Natural killer cell (primary cell): ENCODE measurements around the gene DOP1A. TPM values are rescaled to one million over a fixed set of nuclear protein-coding genes. Genes with fewer than 3 reads are reported as not detected.

Experiments used
- ATAC-seq, 3 donors: fragments of 150-1000 bp in 2 of 3; fragments of 200-7000 bp in 1 of 3; cut with Tn5 transposase; 1 replicate in 1 of 3; 2 replicates in 2 of 3; pipeline ENCODE4 v1.10.0; 2021; ENCODE audit warnings: mild to moderate bottlenecking in 2 of 3, moderate library complexity in 2 of 3
- DNase-seq, 2 donors: peaks; one replicate each; pipeline versions ENCODE4 v3.0.0 to v3.0.0-alpha.2; 2013 to 2021; ENCODE audit warnings: mixed read lengths in 1 of 2
- H3K27ac ChIP-seq: one replicate; pipeline ENCODE4 v1.5.1; 2013; ENCODE audit warnings: mild to moderate bottlenecking, low read length
- H3K27me3 ChIP-seq: one replicate; pipeline ENCODE4 v1.6.1; 2013; ENCODE audit warnings: low read length; ENCODE audit not compliant: control insufficient read depth, insufficient read depth
- H3K36me3 ChIP-seq: one replicate; pipeline ENCODE4 v1.6.1; 2013; ENCODE audit warnings: low read length; ENCODE audit not compliant: control insufficient read depth, insufficient read depth
- H3K4me1 ChIP-seq: one replicate; pipeline ENCODE4 v1.6.1; 2013; ENCODE audit warnings: low read length; ENCODE audit not compliant: control insufficient read depth, insufficient read depth
- H3K4me3 ChIP-seq: one replicate; pipeline ENCODE4 v1.5.1; 2013; ENCODE audit warnings: low read length
- H3K9me3 ChIP-seq: one replicate; pipeline ENCODE4 v1.6.1; 2013; ENCODE audit warnings: low read length; ENCODE audit not compliant: control insufficient read depth, insufficient read depth
- H3K27ac Mint-ChIP-seq, 2 donors: one replicate each; pipeline ENCODE4 v1.8.0; 2022; ENCODE audit warnings: mild to moderate bottlenecking in 2 of 2, mixed read lengths in 2 of 2, moderate library complexity in 1 of 2
- H3K27me3 Mint-ChIP-seq, 2 donors: one replicate each; pipeline ENCODE4 v1.8.0; 2022; ENCODE audit warnings: low read depth in 2 of 2, mixed read lengths in 2 of 2
- H3K36me3 Mint-ChIP-seq: one replicate; pipeline ENCODE4 v1.8.0; 2022; ENCODE audit warnings: mixed read lengths
- H3K4me1 Mint-ChIP-seq, 2 donors: one replicate each; pipeline ENCODE4 v1.8.0; 2022; ENCODE audit warnings: mixed read lengths in 2 of 2
- H3K4me3 Mint-ChIP-seq: one replicate; pipeline ENCODE4 v1.8.0; 2022; ENCODE audit warnings: mild to moderate bottlenecking, moderate library complexity, mixed read lengths
- H3K9me3 Mint-ChIP-seq, 2 donors: one replicate each; pipeline ENCODE4 v1.8.0; 2022; ENCODE audit warnings: mixed read lengths in 2 of 2
- WGBS: methylation state at CpG from one replicate; pipeline ENCODE4 v1.1.7; 2013; ENCODE audit warnings: missing lambda C conversion rate; ENCODE audit not compliant: insufficient coverage; 5-methylcytosine and 5-hydroxymethylcytosine counted together
- intact Hi-C: fragments of 100-400 bp; cut with micrococcal nuclease; formaldehyde crosslinking; loops from one replicate; pipeline ENCODE4 v1.14.2; 2022
- total RNA-seq, 4 donors: library from RNA; stranded (reverse); fragments of 120-200 nt in 1 of 4; gene quantifications; one replicate each; pipeline versions ENCODE4 v1.2.3 to v1.2.4, GENCODE V29; 2013 to 2022
- TF ChIP-seq, protein P1 (sequence below): fragments of 200-600 bp; IDR thresholded peaks from one replicate; pipeline ENCODE4 v1.8.0; 2022; ENCODE audit warnings: antibody characterized with exemption

The DOP1A gene
- total RNA-seq, 3 donors from 2014 or later (not counting 1 experiment from before 2014, with no cell fraction given) = 23.5 to 36.7 (median 30.1) TPM

DNA sequence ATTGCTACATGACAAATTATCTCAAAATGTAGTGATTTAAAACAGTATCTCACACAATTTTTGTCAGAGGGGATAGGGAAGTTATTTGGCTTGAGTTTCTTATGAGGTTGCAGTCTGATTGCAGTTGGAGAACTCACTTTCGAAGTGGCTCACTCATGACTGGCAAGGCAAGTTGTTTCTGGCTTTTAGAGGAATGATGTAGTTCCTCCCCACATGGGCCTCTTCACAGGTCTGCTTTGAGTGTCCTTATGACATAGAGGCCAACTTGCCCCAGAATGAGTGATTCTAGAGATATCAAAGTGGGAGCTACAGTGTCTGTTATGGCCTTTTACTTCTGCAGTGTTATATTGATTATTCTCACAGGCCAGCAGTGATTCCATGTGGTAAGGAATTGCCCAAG, 6.1 kb downstream of the DOP1A start:
- ATAC-seq (no peak), DNase-seq (no peak)
- H3K36me3 Mint-ChIP-seq = no peaks in the 10 kb centered on the region
- H3K27ac ChIP-seq = no peak overlapping the region
- TF ChIP-seq, protein P1, sequence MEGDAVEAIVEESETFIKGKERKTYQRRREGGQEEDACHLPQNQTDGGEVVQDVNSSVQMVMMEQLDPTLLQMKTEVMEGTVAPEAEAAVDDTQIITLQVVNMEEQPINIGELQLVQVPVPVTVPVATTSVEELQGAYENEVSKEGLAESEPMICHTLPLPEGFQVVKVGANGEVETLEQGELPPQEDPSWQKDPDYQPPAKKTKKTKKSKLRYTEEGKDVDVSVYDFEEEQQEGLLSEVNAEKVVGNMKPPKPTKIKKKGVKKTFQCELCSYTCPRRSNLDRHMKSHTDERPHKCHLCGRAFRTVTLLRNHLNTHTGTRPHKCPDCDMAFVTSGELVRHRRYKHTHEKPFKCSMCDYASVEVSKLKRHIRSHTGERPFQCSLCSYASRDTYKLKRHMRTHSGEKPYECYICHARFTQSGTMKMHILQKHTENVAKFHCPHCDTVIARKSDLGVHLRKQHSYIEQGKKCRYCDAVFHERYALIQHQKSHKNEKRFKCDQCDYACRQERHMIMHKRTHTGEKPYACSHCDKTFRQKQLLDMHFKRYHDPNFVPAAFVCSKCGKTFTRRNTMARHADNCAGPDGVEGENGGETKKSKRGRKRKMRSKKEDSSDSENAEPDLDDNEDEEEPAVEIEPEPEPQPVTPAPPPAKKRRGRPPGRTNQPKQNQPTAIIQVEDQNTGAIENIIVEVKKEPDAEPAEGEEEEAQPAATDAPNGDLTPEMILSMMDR = no peak
- WGBS = 94% methylated on average over 1 of the region's 1 CpG
- peaks cover 3% of the 10 kb centered on the region for H3K4me1 ChIP-seq
- no peaks in the 10 kb centered on the region for H3K9me3 Mint-ChIP-seq
- no peak overlapping the region for H3K4me3 Mint-ChIP-seq
- no peaks in the 10 kb centered on the region for H3K27me3 ChIP-seq
- H3K4me3 ChIP-seq = no peak overlapping the region
- H3K36me3 ChIP-seq = no peaks in the 10 kb centered on the region
- intact Hi-C loops = no loop called here
- H3K4me1 Mint-ChIP-seq = peaks cover 16 to 33% of the 10 kb centered on the region in 2 donors
- no peaks in the 10 kb centered on the region for H3K27me3 Mint-ChIP-seq
- H3K27ac Mint-ChIP-seq = no peak overlapping the region
- H3K9me3 ChIP-seq = no peaks in the 10 kb centered on the region

DNA sequence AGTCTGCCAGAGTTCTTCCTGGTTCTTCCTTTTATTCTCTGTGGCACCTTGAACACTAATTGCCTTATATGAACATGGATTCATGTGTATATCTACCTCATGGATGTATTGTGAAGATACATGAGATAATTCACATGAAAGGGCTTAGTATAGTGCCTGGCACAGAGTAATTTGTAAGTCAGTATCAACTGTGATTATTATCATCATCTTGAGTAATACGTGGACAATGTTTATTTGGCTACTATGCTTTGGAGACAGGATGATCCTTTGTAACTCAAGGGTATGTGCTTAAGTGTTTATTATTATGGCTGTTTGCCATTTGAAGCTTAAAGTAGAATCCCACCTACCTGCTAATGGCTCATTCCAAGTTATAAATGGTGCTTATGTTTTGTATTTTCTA, 16.0 kb downstream of the DOP1A start:
- no peaks in the 10 kb centered on the region for H3K36me3 Mint-ChIP-seq
- ATAC-seq = no peak
- Histone ChIP-seq H3K4me1 (peaks cover 2% of the 10 kb centered on the region), H3K36me3 (peaks cover 2% of the 10 kb centered on the region), H3K27ac (no peak overlapping the region), H3K4me3 (no peak overlapping the region), H3K27me3 (no peaks in the 10 kb centered on the region), H3K9me3 (no peaks in the 10 kb centered on the region)
- no peaks in the 10 kb centered on the region for H3K27me3 Mint-ChIP-seq
- H3K4me1 Mint-ChIP-seq = peaks cover 32 to 61% of the 10 kb centered on the region in 2 donors
- TF ChIP-seq, protein P1 = no peak
- no peak overlapping the region for H3K4me3 Mint-ChIP-seq
- WGBS = 88% methylated on average over 1 of the region's 1 CpG
- intact Hi-C loops = no loop called here
- no peak for DNase-seq
- H3K9me3 Mint-ChIP-seq = no peaks in the 10 kb centered on the region
- no peak overlapping the region for H3K27ac Mint-ChIP-seq

DNA sequence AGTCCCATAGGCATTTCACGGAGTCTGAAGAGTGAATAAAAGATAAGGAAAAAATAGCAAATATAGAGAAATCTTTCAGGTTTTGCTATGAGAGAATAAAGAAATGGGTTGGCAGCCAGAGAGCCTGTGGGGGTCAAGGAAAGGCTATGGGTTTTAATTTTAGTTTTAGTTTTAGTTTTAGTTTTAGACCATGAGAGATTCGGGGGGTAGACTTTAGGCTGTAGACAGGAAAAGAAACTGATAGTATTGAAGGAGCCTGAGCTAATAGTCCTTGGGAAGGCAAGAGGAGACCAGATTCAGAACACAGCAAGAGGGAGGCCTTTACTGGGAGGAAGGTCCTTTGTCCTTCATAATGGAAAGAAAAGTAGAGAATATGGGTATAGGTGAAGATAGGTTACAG, 19.3 kb downstream of the DOP1A start:
- H3K9me3 ChIP-seq = no peaks in the 10 kb centered on the region
- ATAC-seq (peak; percentile 81 to 87 (median 86)), DNase-seq (no peak)
- peaks cover 2% of the 10 kb centered on the region for H3K36me3 ChIP-seq
- intact Hi-C loops = no loop called here
- H3K4me1 ChIP-seq = peaks cover 2% of the 10 kb centered on the region
- TF ChIP-seq, protein P1 = no peak
- no peaks in the 10 kb centered on the region for H3K9me3 Mint-ChIP-seq
- no peak overlapping the region for H3K4me3 ChIP-seq
- 47% methylated on average over 2 of the region's 2 CpGs for WGBS
- H3K27ac Mint-ChIP-seq = peak overlapping the region; percentile 48 to 70
- H3K4me3 Mint-ChIP-seq = peak overlapping the region; percentile 30
- no peaks in the 10 kb centered on the region for H3K36me3 Mint-ChIP-seq
- no peaks in the 10 kb centered on the region for H3K27me3 Mint-ChIP-seq
- no peak overlapping the region for H3K27ac ChIP-seq
- H3K27me3 ChIP-seq = no peaks in the 10 kb centered on the region
- H3K4me1 Mint-ChIP-seq = peaks cover 25 to 45% of the 10 kb centered on the region in 2 donors

DNA sequence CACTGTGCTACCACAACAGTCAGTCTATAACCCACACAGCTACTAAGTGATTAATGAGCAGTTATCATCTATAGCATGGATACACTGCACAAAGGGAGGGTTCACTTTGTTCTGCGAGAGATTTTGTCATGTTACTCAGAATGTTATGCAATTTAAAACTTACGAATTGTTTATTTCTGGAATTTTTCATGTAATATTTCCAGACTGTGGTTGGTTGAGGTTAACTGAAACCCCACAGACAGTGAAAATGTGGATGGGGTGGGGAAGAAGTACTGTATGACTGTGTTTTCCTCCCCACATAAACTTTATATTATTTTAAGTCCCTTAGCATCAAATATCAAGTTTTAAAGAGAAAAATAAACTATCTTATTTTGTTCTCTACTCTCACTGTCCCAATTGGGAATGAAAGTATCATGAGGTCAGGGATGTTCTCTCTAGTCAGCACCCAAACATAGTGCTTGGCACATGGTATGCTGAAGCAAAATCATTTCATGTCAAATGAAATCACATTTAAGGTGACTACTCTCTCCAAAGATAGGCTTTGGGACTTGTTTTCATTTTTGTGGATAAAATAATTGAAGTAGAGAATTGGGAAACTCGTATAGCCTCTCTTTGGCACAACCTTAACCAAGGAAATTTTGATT, 25.4 kb downstream of the DOP1A start:
- no peaks in the 10 kb centered on the region for H3K4me1 ChIP-seq
- no peak overlapping the region for H3K4me3 ChIP-seq
- H3K4me3 Mint-ChIP-seq = no peak overlapping the region
- H3K4me1 Mint-ChIP-seq = peaks cover 30 to 43% of the 10 kb centered on the region in 2 donors
- H3K27me3 ChIP-seq = no peaks in the 10 kb centered on the region
- H3K36me3 Mint-ChIP-seq = no peaks in the 10 kb centered on the region
- H3K9me3 Mint-ChIP-seq = no peaks in the 10 kb centered on the region
- TF ChIP-seq, protein P1 = no peak
- H3K36me3 ChIP-seq = peaks cover 2% of the 10 kb centered on the region
- no peak overlapping the region for H3K27ac ChIP-seq
- 67% methylated on average over 2 of the region's 3 CpGs for WGBS
- no peak for ATAC-seq
- no peaks in the 10 kb centered on the region for H3K9me3 ChIP-seq
- intact Hi-C loops = no loop called here
- no peaks in the 10 kb centered on the region for H3K27me3 Mint-ChIP-seq
- no peak for DNase-seq
- H3K27ac Mint-ChIP-seq = no peak overlapping the region
